NCI-H226 (cell line): ENCODE measurements around the gene SUPV3L1.

ENCODE experiments used
- DNase-seq: peaks from one replicate; pipeline ENCODE4 v3.0.0-alpha.2; 2015

Gene SUPV3L1

DNA sequence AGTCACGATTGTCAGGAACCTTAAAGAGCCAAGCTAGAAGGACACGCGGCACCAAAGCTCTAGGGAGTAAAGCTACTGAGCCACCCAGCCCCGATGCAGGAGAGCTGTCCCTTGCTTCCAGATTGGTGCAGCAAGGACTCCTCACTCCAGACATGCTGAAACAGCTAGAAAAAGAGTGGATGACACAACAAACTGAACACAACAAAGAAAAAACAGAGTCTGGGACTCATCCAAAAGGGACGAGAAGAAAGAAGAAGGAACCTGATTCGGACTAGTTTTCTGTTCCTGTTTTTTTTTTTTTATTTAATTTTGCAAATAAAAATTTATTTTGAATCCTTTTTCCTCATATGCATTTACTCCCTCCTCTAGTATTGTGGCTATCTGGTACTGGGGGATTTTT lies 28.7 kb downstream of the SUPV3L1 start:
- no peak for DNase-seq

GRCh38 chr10:69209787-69210484 lies 29.9 kb downstream of the SUPV3L1 start:
- DNase-seq = no peak

GRCh38 chr10:69211104-69211503 lies 31.1 kb downstream of the SUPV3L1 start:
- DNase-seq = no peak

- DNase-seq = no peak
Measured at GRCh38 chr10:69211524-69211923, 31.5 kb downstream of the SUPV3L1 start.

DNA sequence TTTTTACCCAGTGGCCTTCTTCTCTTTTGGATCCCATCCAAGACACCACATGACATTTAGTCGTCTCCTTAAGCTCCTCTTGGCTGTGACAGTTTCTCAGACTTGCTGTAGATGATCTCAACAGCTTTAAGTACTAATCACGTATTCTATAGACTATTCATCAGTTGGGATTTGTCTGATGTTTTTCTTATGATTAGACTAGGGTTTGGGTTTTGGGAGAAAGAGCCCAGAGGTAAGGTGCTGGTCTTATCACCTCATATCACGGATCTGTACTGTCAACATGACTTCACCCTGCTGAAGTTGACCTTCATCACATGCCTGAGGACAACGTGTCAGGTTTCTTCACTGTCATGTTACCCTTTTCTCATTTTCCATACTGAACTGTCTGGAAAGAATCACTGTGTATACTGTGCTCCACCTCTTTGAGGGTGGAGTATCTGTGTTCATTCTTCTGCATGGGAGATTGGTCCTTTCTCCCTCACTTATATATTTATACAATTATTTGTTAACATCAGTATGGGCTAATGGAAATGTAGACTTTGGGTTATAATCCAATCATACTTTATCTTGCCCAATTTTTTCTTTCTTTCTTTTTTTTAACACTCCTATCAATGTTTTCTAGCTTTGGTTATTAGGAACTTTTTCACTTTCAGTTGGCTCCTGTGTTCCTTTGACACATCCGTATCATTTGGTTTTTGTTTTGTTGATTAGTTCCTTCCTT lies 33.7 kb downstream of the SUPV3L1 start:
- no peak for DNase-seq

DNA sequence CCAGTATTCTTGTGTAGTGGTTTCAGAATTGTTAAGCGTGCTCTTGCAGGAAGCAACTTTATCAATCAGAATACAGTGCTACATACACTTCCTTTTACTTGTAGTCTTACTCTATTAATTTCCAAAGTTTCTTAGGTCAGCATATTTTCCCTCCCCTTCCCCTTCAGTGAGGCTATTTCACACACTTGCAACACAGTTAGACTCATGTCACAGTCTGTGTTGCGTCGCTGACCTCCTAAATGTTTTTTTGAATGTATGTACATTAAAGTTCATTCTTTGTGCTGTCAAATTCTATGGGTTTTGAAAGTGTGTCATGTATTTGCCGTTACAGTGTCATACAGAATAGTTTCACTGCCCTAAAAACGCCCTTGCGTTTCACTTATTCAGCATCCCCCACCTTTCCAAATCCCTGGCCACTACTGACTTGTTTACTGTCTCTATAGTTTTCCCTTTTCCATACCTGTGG lies 34.7 kb downstream of the SUPV3L1 start:
- DNase-seq = no peak

GRCh38 chr10:69215405-69216171 lies 35.6 kb downstream of the SUPV3L1 start:
- no peak for DNase-seq

- no peak for DNase-seq
Measured at GRCh38 chr10:69216577-69217118, 36.6 kb downstream of the SUPV3L1 start.

- peak; percentile 95 for DNase-seq
Measured at GRCh38 chr10:69217119-69217754, 37.2 kb downstream of the SUPV3L1 start.

- DNase-seq = peak; percentile 60
Measured at GRCh38 chr10:69218831-69219230, 38.8 kb downstream of the SUPV3L1 start.

DNA sequence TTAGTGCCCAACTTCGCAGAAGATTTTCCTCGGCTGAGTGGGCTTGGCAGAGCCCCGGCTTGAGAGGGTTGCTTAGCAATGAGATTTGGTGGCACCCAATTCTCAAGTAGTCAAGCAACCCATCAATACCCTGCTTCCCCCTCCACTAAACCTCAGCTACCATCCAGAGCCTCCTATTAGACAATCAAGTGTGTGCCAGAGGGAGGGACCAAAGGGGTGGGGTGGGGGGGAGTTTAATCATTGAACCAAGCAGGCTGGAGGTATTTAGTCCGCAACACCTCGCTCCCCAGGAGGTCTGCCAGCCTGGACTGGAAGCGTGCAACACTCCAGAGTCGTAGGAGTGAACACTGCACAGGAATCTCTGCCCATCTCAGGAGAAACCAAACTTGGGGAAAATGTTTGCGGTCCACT lies 40.0 kb downstream of the SUPV3L1 start, which contains the start of gene HKDC1:
TSS of gene HKDC1 (plus strand) at position 292 of the 411 bp plus-strand sequence. CDS start at position 396, 104 bp downstream.
- peak; percentile 89 for DNase-seq

- DNase-seq = peak; percentile 48
Measured at GRCh38 chr10:69220507-69220906, 40.5 kb downstream of the SUPV3L1 start.

- peak; percentile 87 for DNase-seq
Measured at GRCh38 chr10:69222157-69223027, 42.4 kb downstream of the SUPV3L1 start.

DNA sequence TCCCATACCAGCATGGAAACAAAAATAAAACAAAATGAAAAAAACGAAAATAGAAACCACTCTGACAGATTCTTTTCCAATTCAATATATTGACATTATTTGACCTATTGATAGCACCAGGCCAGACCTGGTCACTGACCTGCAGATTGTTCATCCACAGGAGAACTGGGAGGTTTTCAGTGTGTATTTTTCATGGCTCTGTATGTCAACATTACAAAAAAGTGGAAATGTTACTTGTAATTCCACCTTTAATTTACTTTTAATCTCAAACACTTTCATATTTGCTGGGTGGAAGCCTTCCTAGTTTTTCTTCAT lies 43.0 kb downstream of the SUPV3L1 start:
- DNase-seq = no peak

- DNase-seq = no peak
Measured at GRCh38 chr10:69224862-69225657, 45.0 kb downstream of the SUPV3L1 start.

DNA sequence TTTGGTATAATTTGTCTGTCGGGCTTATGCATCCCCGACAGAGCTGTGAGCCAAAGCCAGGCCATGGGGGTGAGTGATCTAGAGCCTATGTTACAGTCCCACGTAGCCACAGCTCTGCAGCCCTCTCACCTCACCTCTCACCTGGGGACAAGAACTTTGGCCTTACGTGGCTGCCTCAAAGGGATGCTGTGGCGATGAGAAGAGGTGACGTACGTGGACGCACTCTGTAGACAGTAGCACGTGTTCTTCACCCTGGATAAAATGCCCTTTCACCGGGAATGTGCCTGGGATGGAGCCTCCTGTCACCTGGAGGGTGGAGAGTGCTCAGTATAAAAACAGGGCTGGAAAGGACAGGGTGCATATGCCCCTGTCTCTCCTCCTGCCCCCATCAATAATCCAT lies 45.6 kb downstream of the SUPV3L1 start:
- no peak for DNase-seq

- no peak for DNase-seq
Measured at GRCh38 chr10:69226919-69227450, 47.0 kb downstream of the SUPV3L1 start.

GRCh38 chr10:69228151-69228550 lies 48.1 kb downstream of the SUPV3L1 start:
- DNase-seq = no peak

DNA sequence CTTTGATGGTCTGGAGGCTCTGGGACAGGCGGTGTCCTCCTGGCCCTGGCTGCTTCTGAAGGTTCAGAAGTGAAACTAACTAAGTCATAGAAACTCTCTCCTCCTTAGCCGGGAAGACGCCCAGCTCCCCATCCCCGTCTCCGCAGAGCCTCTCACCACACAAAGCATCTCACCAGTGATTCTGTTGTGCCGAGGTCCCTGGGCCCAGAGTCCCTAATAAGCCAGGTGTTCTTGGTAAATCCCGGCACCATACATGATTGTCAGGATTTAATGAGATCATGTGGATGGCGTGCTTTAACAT lies 49.5 kb downstream of the SUPV3L1 start:
- DNase-seq = no peak

DNA sequence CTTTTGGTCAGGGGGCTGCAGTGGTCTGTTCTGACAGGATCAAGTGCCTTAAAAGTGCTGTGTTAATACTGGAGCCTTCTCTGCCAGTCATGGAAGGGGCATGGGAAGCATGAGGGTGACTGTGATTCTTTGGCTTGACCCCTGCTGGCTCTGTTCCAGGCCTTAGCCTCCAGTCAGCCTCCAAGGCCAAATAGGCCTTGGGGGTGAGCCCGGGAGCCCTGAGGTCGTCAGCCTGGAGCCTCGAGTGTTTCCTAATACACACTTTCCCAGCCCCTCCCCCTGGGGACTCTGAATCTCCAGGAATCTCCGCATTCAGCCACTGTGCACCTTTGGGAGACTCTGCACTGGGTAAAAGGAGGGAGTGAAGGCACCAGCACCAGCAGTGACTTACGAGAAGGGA lies 50.1 kb downstream of the SUPV3L1 start:
- no peak for DNase-seq

- peak; percentile 84 for DNase-seq
Measured at GRCh38 chr10:69232252-69232651, 52.2 kb downstream of the SUPV3L1 start.
